Lower leg skin (tissue), 3 donors: ENCODE data around the gene PRICKLE1.

ENCODE experiments used
- CTCF ChIP-seq, 3 donors: fragments of 450-650 bp; IDR thresholded peaks; one replicate each; pipeline ENCODE4 v1.5.1; 2016; ENCODE audit warnings: antibody characterized with exemption in 3 of 3, mild to moderate bottlenecking in 3 of 3, moderate library complexity in 2 of 3
- POLR2A ChIP-seq, 2 donors: fragments of 450-650 bp; IDR thresholded peaks; one replicate each; pipeline ENCODE4 v1.6.1; 2016 to 2017; ENCODE audit warnings: antibody characterized with exemption in 2 of 2, mild to moderate bottlenecking in 1 of 2, moderate library complexity in 1 of 2

- TF ChIP-seq CTCF (IDR thresholded peaks at IDR 0.05) (no peak), POLR2A (IDR thresholded peaks at IDR 0.05) (no peak)
These were observed 82.5 kb downstream of the PRICKLE1 start for GRCh38 chr12:42507081-42507480.
